Measurements from ENCODE around the gene CNTN6. TPM values are rescaled to one million over a fixed set of nuclear protein-coding genes. Genes with fewer than 3 reads are reported as not detected.

Gene CNTN6
- polyA plus RNA-seq (2011; rRNA removed), result not detected in 2 replicates
- not detected in 2 replicates for polyA plus RNA-seq (2012; cell fraction: cytosol; rRNA removed)
- polyA plus RNA-seq (2012; cell fraction: nucleus; rRNA removed), result not detected in 2 replicates
- polyA plus RNA-seq (2017; fragmentation: RNase III; extraction: RNeasy Plus Mini Kit Qiagen cat#74134 plus additional on column Dnase treatment), result not detected in 3 replicates
- polyA minus RNA-seq (2011; rRNA and poly(A)+ RNA removed), result not detected in 2 replicates

- Histone ChIP-seq H3K27ac (no peak within 1 kb of the TSS), H3K9me3 (no peaks in the 10 kb centered on the region), H3K4me2 (no peak within 1 kb of the TSS), H3K4me1 (no peaks in the 10 kb centered on the region), H3K4me3 (no peak within 1 kb of the TSS)
- FAIRE-seq (no peak), DNase-seq (ENCODE audit: low read depth in 1 of 2, low spot score in 1 of 2) (no peak), ATAC-seq (no peak)
- ChIA-PET CTCF (no interaction called here), POLR2A (no interaction called here)
- WGBS (ENCODE audit: missing lambda C conversion rate), result 18% methylated on average over 7 of the region's 7 CpGs
- TF ChIP-seq TFCP2L1 (CRISPR knock-in tag; IDR thresholded peaks at IDR 0.05) (no peak), RCOR1 (IDR thresholded peaks at IDR 0.05; ENCODE audit: low read depth, low read length) (no peak), HOXB13 (CRISPR knock-in tag; IDR thresholded peaks at IDR 0.05; ENCODE audit: low read depth) (no peak), ZSCAN20 (CRISPR knock-in tag; IDR thresholded peaks at IDR 0.05) (no peak), MAZ (IDR thresholded peaks at IDR 0.05; ENCODE audit: borderline replicate concordance, low read depth, low read length) (no peak), HOXB5 (CRISPR knock-in tag; IDR thresholded peaks at IDR 0.05) (no peak), KDM1A (IDR thresholded peaks at IDR 0.05; ENCODE audit: low read depth) (no peak), BCL3 (IDR thresholded peaks at IDR 0.05) (no peak), HEYL (CRISPR knock-in tag; IDR thresholded peaks at IDR 0.05) (no peak), KDM5A (IDR thresholded peaks at IDR 0.05) (no peak), FOXS1 (CRISPR knock-in tag; IDR thresholded peaks at IDR 0.05) (no peak)
Measured at GRCh38 chr3:1092771-1093170, at the start of gene CNTN6. TSS of gene CNTN6 (plus strand) at chr3:1093024. CDS start at chr3:1148009, 54,985 bp downstream.

GRCh38 chr3:1048558-1048957 lies 44.3 kb upstream of the CNTN6 start:
- Histone ChIP-seq H3K27ac (no peak overlapping the region), H3K9me3 (peaks cover 4% of the 10 kb centered on the region; the same call in 1 of the 3 replicates), H3K4me3 (no peak overlapping the region), H3K4me1 (no peaks in the 10 kb centered on the region), H3K4me2 (no peak overlapping the region)
- ChIA-PET POLR2A (no interaction called here), CTCF (no interaction called here)
- WGBS (ENCODE audit: missing lambda C conversion rate), result 3% methylated on average over 2 of the region's 2 CpGs
- FAIRE-seq (no peak), ATAC-seq (no peak), DNase-seq (ENCODE audit: low read depth in 1 of 2, low spot score in 1 of 2) (no peak)
- TF ChIP-seq GATA3 (IDR thresholded peaks at IDR 0.05; ENCODE audit: borderline replicate concordance) (no peak), EHF (CRISPR knock-in tag; IDR thresholded peaks at IDR 0.05) (no peak), HOXB5 (CRISPR knock-in tag; IDR thresholded peaks at IDR 0.05) (no peak), EHMT2 (IDR thresholded peaks at IDR 0.05; ENCODE audit: low read depth) (no peak), JUN (IDR thresholded peaks at IDR 0.05) (no peak), FOXS1 (CRISPR knock-in tag; IDR thresholded peaks at IDR 0.05) (no peak), TFCP2L1 (CRISPR knock-in tag; IDR thresholded peaks at IDR 0.05) (no peak), USF2 (IDR thresholded peaks at IDR 0.05) (no peak), MAX (IDR thresholded peaks at IDR 0.05) (no peak), JUNB (IDR thresholded peaks at IDR 0.05) (no peak), CBX8 (IDR thresholded peaks at IDR 0.05) (no peak), CHD2 (IDR thresholded peaks at IDR 0.05; ENCODE audit: low read length, partially characterized antibody) (no peak), POLR2A (IDR thresholded peaks at IDR 0.05; ENCODE audit: low read length) (no peak), KDM1A (IDR thresholded peaks at IDR 0.05; ENCODE audit: low read depth) (no peak), HDAC2 (IDR thresholded peaks at IDR 0.05) (no peak), KDM5A (IDR thresholded peaks at IDR 0.05) (no peak), ZSCAN20 (CRISPR knock-in tag; IDR thresholded peaks at IDR 0.05) (no peak), EP300 (IDR thresholded peaks at IDR 0.05) (no peak)

GRCh38 chr3:1055870-1056269 lies 37.0 kb upstream of the CNTN6 start:
- H3K4me3 ChIP-seq, result no peak overlapping the region
- H3K9me3 ChIP-seq, result no peaks in the 10 kb centered on the region; the same call in 2 of the 3 replicates
- DNase-seq (ENCODE audit: low read depth in 1 of 2, low spot score in 1 of 2) (no peak), FAIRE-seq (no peak), ATAC-seq (no peak)
- TF ChIP-seq HDAC2 (IDR thresholded peaks at IDR 0.05) (no peak), POLR2A (IDR thresholded peaks at IDR 0.05; ENCODE audit: low read length) (no peak), NR3C1 (IDR thresholded peaks at IDR 0.05) (no peak)
- H3K4me2 ChIP-seq, result no peak overlapping the region
- H3K27ac ChIP-seq, result no peak overlapping the region
- ChIA-PET POLR2A (no interaction called here), CTCF (no interaction called here)
- no peaks in the 10 kb centered on the region for H3K4me1 ChIP-seq
- 24% methylated on average over 3 of the region's 3 CpGs for WGBS (ENCODE audit: missing lambda C conversion rate)
